GM12865 (cell line): ENCODE results near the gene PPIP5K1.

Experiments used
- DNase-seq: peaks from one replicate; pipeline ENCODE4 v3.0.0; 2010; ENCODE audit warnings: low read depth
- H3K4me3 ChIP-seq: 2 replicates; pipeline ENCODE4 v1.5.1; 2011; ENCODE audit warnings: mild to moderate bottlenecking, low read depth, low read length, control low read depth
- TF ChIP-seq, protein P1 (sequence below): IDR thresholded peaks from 2 replicates; pipeline ENCODE4 v1.5.1; 2011; ENCODE audit warnings: low read length, control low read depth, low read depth, inconsistent platforms; ENCODE audit not compliant: insufficient read depth; ENCODE audit errors: missing control alignments

The PPIP5K1 gene

DNA sequence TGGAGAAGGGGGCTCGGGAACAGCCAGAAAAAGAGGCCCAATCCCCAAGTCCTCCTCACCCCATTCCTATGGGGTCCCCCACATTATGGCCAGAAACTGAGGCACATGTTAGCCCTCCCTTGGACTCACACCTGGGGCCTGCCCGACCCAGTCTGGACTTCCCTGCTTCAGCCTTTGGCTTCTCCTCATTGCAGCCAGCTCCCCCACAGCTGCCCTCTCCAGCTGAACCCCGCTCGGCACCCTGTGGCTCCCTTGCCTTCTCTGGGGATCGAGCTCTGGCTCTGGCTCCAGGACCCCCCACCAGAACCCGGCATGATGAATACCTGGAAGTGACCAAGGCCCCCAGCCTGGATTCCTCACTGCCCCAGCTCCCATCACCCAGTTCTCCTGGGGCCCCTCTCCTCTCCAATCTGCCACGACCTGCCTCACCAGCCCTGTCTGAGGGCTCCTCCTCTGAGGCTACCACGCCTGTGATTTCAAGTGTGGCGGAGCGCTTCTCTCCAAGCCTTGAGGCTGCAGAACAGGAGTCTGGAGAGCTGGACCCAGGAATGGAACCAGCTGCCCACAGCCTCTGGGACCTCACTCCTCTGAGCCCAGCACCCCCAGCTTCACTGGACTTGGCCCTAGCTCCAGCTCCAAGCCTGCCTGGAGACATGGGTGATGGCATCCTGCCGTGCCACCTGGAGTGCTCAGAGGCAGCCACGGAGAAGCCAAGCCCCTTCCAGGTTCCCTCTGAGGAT, 62.0 kb downstream of the PPIP5K1 start:
- DNase-seq: no peak
- TF ChIP-seq, protein P1, sequence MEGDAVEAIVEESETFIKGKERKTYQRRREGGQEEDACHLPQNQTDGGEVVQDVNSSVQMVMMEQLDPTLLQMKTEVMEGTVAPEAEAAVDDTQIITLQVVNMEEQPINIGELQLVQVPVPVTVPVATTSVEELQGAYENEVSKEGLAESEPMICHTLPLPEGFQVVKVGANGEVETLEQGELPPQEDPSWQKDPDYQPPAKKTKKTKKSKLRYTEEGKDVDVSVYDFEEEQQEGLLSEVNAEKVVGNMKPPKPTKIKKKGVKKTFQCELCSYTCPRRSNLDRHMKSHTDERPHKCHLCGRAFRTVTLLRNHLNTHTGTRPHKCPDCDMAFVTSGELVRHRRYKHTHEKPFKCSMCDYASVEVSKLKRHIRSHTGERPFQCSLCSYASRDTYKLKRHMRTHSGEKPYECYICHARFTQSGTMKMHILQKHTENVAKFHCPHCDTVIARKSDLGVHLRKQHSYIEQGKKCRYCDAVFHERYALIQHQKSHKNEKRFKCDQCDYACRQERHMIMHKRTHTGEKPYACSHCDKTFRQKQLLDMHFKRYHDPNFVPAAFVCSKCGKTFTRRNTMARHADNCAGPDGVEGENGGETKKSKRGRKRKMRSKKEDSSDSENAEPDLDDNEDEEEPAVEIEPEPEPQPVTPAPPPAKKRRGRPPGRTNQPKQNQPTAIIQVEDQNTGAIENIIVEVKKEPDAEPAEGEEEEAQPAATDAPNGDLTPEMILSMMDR: no peak
- H3K4me3 ChIP-seq: no peak overlapping the region

DNA sequence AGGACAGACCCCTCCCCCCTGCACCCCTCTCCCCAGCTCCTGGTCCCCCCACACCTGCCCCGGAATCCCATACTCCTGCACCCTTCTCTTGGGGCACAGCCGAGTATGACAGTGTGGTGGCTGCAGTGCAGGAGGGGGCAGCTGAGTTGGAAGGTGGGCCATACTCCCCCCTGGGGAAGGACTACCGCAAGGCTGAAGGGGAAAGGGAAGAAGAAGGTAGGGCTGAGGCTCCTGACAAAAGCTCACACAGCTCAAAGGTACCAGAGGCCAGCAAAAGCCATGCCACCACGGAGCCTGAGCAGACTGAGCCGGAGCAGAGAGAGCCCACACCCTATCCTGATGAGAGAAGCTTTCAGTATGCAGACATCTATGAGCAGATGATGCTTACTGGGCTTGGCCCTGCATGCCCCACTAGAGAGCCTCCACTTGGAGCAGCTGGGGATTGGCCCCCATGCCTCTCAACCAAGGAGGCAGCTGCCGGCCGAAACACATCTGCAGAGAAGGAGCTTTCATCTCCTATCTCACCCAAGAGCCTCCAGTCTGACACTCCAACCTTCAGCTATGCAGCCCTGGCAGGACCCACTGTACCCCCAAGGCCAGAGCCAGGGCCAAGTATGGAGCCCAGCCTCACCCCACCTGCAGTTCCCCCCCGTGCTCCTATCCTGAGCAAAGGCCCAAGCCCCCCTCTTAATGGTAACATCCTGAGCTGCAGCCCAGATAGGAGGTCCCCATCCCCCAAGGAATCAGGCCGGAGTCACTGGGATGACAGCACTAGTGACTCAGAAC, 62.8 kb downstream of the PPIP5K1 start:
- TF ChIP-seq, protein P1: no peak
- DNase-seq: no peak
- no peak overlapping the region for H3K4me3 ChIP-seq

DNA sequence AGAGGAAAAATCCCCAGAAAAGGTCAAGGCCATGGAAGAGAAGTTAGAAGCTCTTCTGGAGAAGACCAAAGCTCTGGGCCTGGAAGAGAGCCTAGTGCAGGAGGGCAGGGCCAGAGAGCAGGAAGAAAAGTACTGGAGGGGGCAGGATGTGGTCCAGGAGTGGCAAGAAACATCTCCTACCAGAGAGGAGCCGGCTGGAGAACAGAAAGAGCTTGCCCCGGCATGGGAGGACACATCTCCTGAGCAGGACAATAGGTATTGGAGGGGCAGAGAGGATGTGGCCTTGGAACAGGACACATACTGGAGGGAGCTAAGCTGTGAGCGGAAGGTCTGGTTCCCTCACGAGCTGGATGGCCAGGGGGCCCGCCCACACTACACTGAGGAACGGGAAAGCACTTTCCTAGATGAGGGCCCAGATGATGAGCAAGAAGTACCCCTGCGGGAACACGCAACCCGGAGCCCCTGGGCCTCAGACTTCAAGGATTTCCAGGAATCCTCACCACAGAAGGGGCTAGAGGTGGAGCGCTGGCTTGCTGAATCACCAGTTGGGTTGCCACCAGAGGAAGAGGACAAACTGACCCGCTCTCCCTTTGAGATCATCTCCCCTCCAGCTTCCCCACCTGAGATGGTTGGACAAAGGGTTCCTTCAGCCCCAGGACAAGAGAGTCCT, 63.6 kb downstream of the PPIP5K1 start:
- DNase-seq: no peak
- TF ChIP-seq, protein P1: no peak
- no peak overlapping the region for H3K4me3 ChIP-seq

DNA sequence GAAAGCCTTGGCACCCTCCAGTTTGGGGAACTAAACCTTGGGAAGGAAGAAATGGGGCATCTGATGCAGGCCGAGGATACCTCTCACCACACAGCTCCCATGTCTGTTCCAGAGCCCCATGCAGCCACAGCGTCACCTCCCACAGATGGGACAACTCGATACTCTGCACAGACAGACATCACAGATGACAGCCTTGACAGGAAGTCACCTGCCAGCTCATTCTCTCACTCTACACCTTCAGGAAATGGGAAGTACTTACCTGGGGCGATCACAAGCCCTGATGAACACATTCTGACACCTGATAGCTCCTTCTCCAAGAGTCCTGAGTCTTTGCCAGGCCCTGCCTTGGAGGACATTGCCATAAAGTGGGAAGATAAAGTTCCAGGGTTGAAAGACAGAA, 64.9 kb downstream of the PPIP5K1 start:
- DNase-seq: no peak
- H3K4me3 ChIP-seq: no peak overlapping the region
- TF ChIP-seq, protein P1: no peak

DNA sequence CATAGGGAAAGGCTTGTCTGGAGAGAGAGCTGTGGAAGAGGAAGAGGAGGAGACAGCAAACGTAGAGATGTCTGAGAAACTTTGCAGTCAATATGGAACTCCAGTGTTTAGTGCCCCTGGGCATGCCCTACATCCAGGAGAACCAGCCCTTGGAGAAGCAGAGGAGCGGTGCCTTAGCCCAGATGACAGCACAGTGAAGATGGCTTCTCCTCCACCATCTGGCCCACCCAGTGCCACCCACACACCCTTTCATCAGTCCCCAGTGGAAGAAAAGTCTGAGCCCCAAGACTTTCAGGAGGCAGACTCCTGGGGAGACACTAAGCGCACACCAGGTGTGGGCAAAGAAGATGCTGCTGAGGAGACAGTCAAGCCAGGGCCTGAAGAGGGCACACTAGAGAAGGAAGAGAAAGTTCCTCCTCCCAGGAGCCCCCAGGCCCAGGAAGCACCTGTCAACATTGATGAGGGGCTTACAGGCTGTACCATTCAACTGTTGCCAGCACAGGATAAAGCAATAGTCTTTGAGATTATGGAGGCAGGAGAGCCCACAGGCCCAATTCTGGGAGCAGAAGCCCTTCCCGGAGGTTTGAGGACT, 65.7 kb downstream of the PPIP5K1 start:
- TF ChIP-seq, protein P1: no peak
- H3K4me3 ChIP-seq: no peak overlapping the region
- no peak for DNase-seq

DNA sequence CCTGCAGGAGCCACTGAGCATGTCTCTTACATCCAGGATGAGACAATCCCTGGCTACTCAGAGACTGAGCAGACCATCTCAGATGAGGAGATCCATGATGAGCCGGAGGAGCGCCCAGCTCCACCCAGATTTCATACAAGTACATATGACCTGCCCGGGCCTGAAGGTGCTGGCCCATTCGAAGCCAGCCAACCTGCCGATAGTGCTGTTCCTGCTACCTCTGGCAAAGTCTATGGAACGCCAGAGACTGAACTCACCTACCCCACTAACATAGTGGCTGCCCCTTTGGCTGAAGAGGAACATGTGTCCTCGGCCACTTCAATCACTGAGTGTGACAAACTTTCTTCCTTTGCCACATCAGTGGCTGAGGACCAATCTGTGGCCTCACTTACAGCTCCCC, 66.4 kb downstream of the PPIP5K1 start:
- no peak for DNase-seq
- TF ChIP-seq, protein P1: no peak
- H3K4me3 ChIP-seq: no peak overlapping the region
